ENCODE results near the gene SRGAP1. TPM values are rescaled to one million over a fixed set of nuclear protein-coding genes. Genes with fewer than 3 reads are reported as not detected.

The SRGAP1 gene
- total and polyA plus RNA-seq, 2 of the 8 experiments (the other 6 are each of a cell fraction or from before 2014, with no cell fraction given) = 3.2 to 7.3 TPM

GRCh38 chr12:63945777-63946176 is 101.3 kb downstream of the SRGAP1 start (continued):
- TF ChIP-seq CREB1 (IDR thresholded peaks at IDR 0.05) (no peak), ZNF274 (IDR thresholded peaks at IDR 0.05; ENCODE audit: borderline replicate concordance, extremely low read depth, low read length) (no peak), RNF2 (IDR thresholded peaks at IDR 0.05; ENCODE audit: borderline replicate concordance, low read depth, low read length, missing control alignments, poor library complexity, severe bottlenecking) (no peak)
